ENCODE results near the gene ULK1. TPM values are rescaled to one million over a fixed set of nuclear protein-coding genes. Genes with fewer than 3 reads are reported as not detected.
A peak's percentile ranks its signal among the peaks of the same experiment; 100 is the strongest.
"Not testable (repeated sequence)": the region's sequence is repeated elsewhere in the genome, so short reads cannot be mapped to it uniquely, and the experiment has no call there.

Gene ULK1
- total and polyA plus RNA-seq, 3 experiments from 2014 or later = 0.98 to 22.8 (median 18.7) TPM

DNA sequence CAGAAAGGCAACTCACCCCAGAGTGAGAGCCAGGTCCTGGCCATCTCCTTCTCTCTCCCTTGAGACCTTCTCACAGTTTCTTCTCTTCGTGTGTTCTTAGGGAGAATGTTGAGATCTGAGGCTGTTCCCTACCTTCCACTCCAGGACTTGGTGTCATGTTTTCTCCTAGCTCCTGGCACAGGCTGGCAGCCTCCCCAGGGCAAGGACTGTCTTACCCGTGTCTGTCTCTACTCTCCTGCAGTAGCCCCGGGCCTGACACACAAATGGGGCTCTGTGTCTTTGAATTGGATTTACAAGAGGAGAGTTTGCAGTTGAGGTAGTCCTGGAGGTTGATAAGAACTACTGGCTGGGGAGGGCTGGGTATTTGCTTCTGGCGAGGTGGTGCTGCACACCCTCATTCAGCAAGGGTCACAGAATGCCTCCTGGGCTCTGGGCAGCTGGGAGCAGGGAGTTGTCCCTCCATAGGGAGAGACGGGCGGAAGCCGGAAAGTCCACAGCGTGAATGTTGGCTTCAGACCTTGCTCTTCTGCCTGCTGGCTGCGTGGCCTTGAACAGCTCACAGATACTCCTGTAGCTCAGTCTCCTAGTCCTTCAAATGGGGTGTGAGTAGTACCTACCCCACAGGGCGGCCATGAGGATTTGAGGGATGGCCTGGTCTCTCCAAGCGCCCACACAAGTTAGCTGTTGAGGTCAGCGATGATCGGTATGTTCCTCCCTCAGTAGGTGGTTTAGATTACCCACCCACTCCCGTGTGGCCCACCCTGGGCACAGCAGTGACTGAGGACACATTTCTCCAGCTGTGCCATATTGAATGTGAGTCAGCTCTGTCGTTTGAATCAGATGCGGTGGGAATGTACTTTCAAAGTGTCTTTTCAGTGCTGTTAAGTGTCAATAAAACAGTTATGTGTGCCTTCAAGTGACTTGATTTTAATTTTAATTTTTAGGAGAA lies 65.5 kb downstream of the ULK1 start:
- ChIA-PET CTCF (no interaction called here), POLR2A (interaction anchor here (0.8 kb wide), 1 partner anchor 13 kb away, joined by 9 read pairs; no protein-coding TSS in a partner anchor)
- no peak overlapping the region for H3K27ac ChIP-seq (ENCODE audit: low read depth, low read length)
- H3K4me3 Mint-ChIP-seq = peak overlapping the region in 1 of 7 donors; percentile 35
- H3K27me3 ChIP-seq (ENCODE audit: insufficient read depth, low read length, poor library complexity, severe bottlenecking) = no peaks in the 10 kb centered on the region
- H3K9me3 ChIP-seq (ENCODE audit: low read length) = no peaks in the 10 kb centered on the region
- peaks cover 7% of the 10 kb centered on the region for H3K36me3 ChIP-seq (ENCODE audit: insufficient read depth, low read length)
- H3K4me3 ChIP-seq (ENCODE audit: low read length) = no peak overlapping the region
- H3K27me3 Mint-ChIP-seq = no peaks in the 10 kb centered on the region
- peaks cover 38% of the 10 kb centered on the region for H3K4me1 ChIP-seq (ENCODE audit: insufficient read depth, low read length)
- H3K4me1 Mint-ChIP-seq = peaks cover 60 to 78% (median 75%) of the 10 kb centered on the region in 3 donors
- H3K27ac Mint-ChIP-seq = peak overlapping the region in 7 of 8 donors; percentile 40 to 81 (median 65)
- H3K9me3 Mint-ChIP-seq = no peaks in the 10 kb centered on the region
- no peak for DNase-seq
- H3K36me3 Mint-ChIP-seq = peaks cover 0 to 49% (median 7%) of the 10 kb centered on the region in 3 donors

DNA sequence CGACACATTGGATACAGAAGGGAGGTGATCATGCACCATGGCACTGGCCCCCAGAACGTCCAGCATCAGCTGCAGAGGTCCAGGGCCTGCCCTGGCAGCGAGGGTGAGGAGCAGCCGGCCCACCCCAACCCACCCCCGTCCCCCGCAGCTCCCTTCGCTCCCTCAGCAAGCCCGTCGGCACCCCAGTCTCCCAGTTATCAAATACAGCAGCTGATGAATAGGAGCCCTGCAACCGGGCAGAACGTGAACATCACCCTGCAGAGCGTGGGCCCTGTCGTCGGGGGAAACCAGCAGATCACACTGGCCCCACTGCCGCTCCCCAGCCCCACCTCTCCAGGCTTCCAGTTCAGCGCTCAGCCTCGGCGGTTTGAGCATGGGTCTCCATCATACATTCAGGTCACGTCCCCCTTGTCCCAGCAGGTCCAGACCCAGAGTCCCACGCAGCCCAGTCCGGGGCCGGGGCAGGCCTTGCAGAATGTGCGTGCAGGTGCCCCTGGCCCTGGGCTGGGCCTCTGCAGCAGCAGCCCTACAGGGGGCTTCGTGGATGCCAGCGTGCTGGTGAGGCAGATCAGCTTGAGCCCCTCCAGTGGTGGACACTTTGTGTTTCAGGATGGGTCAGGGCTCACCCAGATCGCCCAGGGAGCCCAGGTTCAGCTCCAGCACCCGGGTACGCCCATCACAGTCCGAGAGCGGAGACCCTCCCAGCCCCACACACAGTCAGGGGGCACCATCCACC lies 66.3 kb downstream of the ULK1 start:
- peaks cover 0 to 53% (median 7%) of the 10 kb centered on the region in 3 donors for H3K36me3 Mint-ChIP-seq
- H3K36me3 ChIP-seq (ENCODE audit: insufficient read depth, low read length); DNase-seq; H3K4me3 Mint-ChIP-seq; H3K27me3 Mint-ChIP-seq; H3K27me3 ChIP-seq (ENCODE audit: insufficient read depth, low read length, poor library complexity, severe bottlenecking); H3K9me3 ChIP-seq (ENCODE audit: low read length); POLR2A ChIA-PET; H3K9me3 Mint-ChIP-seq; H3K27ac ChIP-seq (ENCODE audit: low read depth, low read length); CTCF ChIA-PET; H3K4me3 ChIP-seq (ENCODE audit: low read length): not testable (repeated sequence)
- H3K4me1 Mint-ChIP-seq = peaks cover 64 to 79% (median 75%) of the 10 kb centered on the region in 3 donors
- H3K27ac Mint-ChIP-seq = peak overlapping the region in 1 of 8 donors; percentile 35
- H3K4me1 ChIP-seq (ENCODE audit: insufficient read depth, low read length) = peaks cover 40% of the 10 kb centered on the region

DNA sequence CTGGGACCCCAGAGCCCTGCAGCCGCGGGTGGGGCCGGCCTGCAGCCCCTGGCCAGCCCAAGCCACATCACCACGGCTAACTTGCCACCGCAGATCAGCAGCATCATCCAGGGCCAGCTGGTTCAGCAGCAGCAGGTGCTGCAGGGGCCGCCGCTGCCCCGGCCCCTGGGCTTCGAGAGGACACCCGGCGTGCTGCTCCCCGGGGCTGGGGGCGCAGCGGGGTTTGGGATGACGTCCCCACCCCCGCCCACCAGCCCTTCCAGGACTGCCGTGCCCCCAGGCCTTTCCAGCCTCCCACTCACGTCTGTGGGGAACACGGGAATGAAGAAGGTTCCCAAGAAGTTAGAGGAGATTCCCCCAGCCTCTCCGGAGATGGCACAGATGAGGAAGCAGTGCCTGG lies 66.9 kb downstream of the ULK1 start:
- CTCF ChIA-PET; POLR2A ChIA-PET; H3K27ac ChIP-seq (ENCODE audit: low read depth, low read length); H3K27me3 ChIP-seq (ENCODE audit: insufficient read depth, low read length, poor library complexity, severe bottlenecking); H3K9me3 Mint-ChIP-seq; H3K4me3 Mint-ChIP-seq; H3K27ac Mint-ChIP-seq; H3K27me3 Mint-ChIP-seq; H3K9me3 ChIP-seq (ENCODE audit: low read length); H3K4me3 ChIP-seq (ENCODE audit: low read length); H3K36me3 ChIP-seq (ENCODE audit: insufficient read depth, low read length); DNase-seq: not testable (repeated sequence)
- H3K36me3 Mint-ChIP-seq = peaks cover 0 to 50% (median 4%) of the 10 kb centered on the region in 3 donors
- peaks cover 40% of the 10 kb centered on the region for H3K4me1 ChIP-seq (ENCODE audit: insufficient read depth, low read length)
- H3K4me1 Mint-ChIP-seq = peaks cover 58 to 75% (median 69%) of the 10 kb centered on the region in 3 donors

DNA sequence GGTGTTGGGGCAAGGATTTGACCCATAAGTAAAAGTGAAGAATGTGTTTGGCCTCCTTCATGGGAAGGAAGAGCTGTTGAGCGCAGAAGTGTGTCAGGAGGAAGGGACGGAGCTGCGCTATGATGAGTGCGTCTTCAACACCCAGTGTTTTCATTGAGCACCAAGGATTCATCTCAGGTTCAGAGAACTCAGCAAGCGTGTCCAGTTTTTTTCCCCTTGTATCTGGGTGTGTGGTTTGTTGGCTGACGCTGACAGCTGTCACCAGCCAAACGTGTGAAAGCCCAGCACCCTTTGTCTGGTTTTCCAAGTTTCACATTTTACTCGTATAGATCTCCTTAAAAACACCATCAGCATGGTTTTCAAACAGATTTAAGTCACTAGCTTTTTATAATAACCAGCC lies 67.6 kb downstream of the ULK1 start:
- no peak overlapping the region for H3K4me3 ChIP-seq (ENCODE audit: low read length)
- H3K9me3 Mint-ChIP-seq = no peaks in the 10 kb centered on the region
- H3K36me3 ChIP-seq (ENCODE audit: insufficient read depth, low read length) = peaks cover 7% of the 10 kb centered on the region
- no peak for DNase-seq
- no peak overlapping the region for H3K27ac ChIP-seq (ENCODE audit: low read depth, low read length)
- H3K9me3 ChIP-seq (ENCODE audit: low read length) = no peaks in the 10 kb centered on the region
- peak overlapping the region in 1 of 7 donors; percentile 26 for H3K4me3 Mint-ChIP-seq
- H3K4me1 Mint-ChIP-seq = peaks cover 54 to 69% (median 65%) of the 10 kb centered on the region in 3 donors
- H3K36me3 Mint-ChIP-seq = peaks cover 0 to 50% (median 4%) of the 10 kb centered on the region in 3 donors
- H3K27me3 Mint-ChIP-seq = no peaks in the 10 kb centered on the region
- ChIA-PET CTCF (interaction anchor here (1.4 kb wide), 1 partner anchor 12 kb away, joined by 4 read pairs; the partner anchor contains the start of gene EP400), POLR2A (no interaction called here)
- H3K27me3 ChIP-seq (ENCODE audit: insufficient read depth, low read length, poor library complexity, severe bottlenecking) = no peaks in the 10 kb centered on the region
- peaks cover 40% of the 10 kb centered on the region for H3K4me1 ChIP-seq (ENCODE audit: insufficient read depth, low read length)
- H3K27ac Mint-ChIP-seq = peak overlapping the region in 5 of 8 donors; percentile 33 to 94 (median 66)

DNA sequence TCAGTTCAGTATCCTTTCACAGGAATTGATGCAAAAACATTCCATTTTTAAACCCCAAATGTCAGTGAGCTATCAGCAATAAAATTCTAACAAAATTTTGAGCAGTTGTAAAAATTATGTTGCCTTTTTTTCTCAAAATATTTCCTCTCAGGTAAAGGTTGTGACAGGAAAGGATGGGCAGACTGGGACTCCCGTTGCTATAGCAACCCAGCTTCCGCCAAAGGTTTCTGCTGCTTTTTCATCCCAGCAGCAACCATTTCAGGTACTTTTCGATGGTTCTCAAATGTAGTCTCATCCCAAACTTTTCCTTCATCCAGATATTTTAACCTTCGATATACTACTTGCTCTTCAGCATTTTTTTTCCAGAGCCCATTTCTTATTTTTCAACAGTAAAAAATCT lies 69.0 kb downstream of the ULK1 start:
- Mint-ChIP-seq H3K27ac (peak overlapping the region; percentile 0 to 80 (median 60)), H3K4me3 (peak overlapping the region in 2 of 7 donors; percentile 0 to 84), H3K9me3 (no peaks in the 10 kb centered on the region), H3K36me3 (peaks cover 0 to 52% (median 8%) of the 10 kb centered on the region in 3 donors), H3K4me1 (peaks cover 57 to 69% (median 67%) of the 10 kb centered on the region in 3 donors), H3K27me3 (no peaks in the 10 kb centered on the region)
- Histone ChIP-seq H3K36me3 (ENCODE audit: insufficient read depth, low read length) (peaks cover 7% of the 10 kb centered on the region), H3K4me3 (ENCODE audit: low read length) (no peak overlapping the region), H3K4me1 (ENCODE audit: insufficient read depth, low read length) (peaks cover 32% of the 10 kb centered on the region), H3K27ac (ENCODE audit: low read depth, low read length) (no peak overlapping the region), H3K27me3 (ENCODE audit: insufficient read depth, low read length, poor library complexity, severe bottlenecking) (no peaks in the 10 kb centered on the region), H3K9me3 (ENCODE audit: low read length) (no peaks in the 10 kb centered on the region)
- peak in 1 of 5 donors; percentile 51 for DNase-seq
- ChIA-PET CTCF (no interaction called here), POLR2A (interaction anchor here (1.3 kb wide), 1 partner anchor 14 kb away, joined by 3 read pairs; the partner anchor contains the start of gene EP400)

DNA sequence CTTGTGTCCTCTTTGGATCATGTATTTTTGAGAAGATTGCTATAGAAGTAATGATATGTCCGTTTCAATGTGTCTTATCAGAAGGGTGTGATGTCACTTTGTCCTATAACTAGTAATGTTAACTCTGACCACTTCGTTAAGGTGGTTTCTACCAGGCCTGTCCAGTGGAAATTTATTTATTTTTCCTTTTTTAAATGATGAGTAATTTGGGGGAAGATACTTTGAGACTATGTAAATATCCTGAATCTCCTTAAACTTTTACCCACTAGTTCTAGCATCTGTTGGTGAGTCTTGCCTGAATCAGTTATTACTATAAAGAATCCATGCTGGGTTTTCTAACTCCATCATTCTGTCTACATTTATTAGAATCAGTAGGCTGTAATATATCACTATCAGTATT lies 70.7 kb downstream of the ULK1 start:
- Histone ChIP-seq H3K4me3 (ENCODE audit: low read length) (no peak overlapping the region), H3K27ac (ENCODE audit: low read depth, low read length) (no peak overlapping the region), H3K27me3 (ENCODE audit: insufficient read depth, low read length, poor library complexity, severe bottlenecking) (no peaks in the 10 kb centered on the region), H3K4me1 (ENCODE audit: insufficient read depth, low read length) (peaks cover 22% of the 10 kb centered on the region), H3K9me3 (ENCODE audit: low read length) (no peaks in the 10 kb centered on the region), H3K36me3 (ENCODE audit: insufficient read depth, low read length) (peaks cover 7% of the 10 kb centered on the region)
- H3K9me3 Mint-ChIP-seq = no peaks in the 10 kb centered on the region
- ChIA-PET POLR2A (no interaction called here), CTCF (no interaction called here)
- no peaks in the 10 kb centered on the region for H3K27me3 Mint-ChIP-seq
- no peak overlapping the region for H3K4me3 Mint-ChIP-seq
- H3K27ac Mint-ChIP-seq = peak overlapping the region; percentile 29 to 78 (median 56)
- H3K4me1 Mint-ChIP-seq = peaks cover 57 to 68% (median 68%) of the 10 kb centered on the region in 3 donors
- peaks cover 0 to 49% (median 9%) of the 10 kb centered on the region in 3 donors for H3K36me3 Mint-ChIP-seq
- no peak for DNase-seq

DNA sequence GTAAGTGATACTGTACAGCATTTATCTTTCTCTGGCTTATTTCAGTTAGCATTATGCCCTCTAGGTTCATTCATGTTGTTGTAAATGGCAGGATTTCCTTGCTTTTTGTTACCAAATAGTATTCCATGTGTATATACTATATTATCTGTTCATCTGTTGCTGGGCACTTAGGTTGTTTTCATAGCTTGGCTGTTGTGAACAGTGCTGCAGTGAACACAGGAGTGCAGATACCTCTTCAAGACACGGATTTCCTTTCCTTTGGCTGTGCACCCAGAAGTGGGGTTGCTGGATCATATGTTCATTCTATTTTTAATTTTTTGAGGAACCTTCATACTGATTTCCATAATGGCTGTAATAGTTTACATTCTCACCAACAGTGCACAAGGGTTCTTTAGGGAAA lies 76.8 kb downstream of the ULK1 start:
- no peaks in the 10 kb centered on the region for H3K27me3 Mint-ChIP-seq
- no peak for DNase-seq
- Histone ChIP-seq H3K27ac (ENCODE audit: low read depth, low read length) (no peak overlapping the region), H3K27me3 (ENCODE audit: insufficient read depth, low read length, poor library complexity, severe bottlenecking) (no peaks in the 10 kb centered on the region), H3K9me3 (ENCODE audit: low read length) (no peaks in the 10 kb centered on the region), H3K36me3 (ENCODE audit: insufficient read depth, low read length) (no peaks in the 10 kb centered on the region), H3K4me3 (ENCODE audit: low read length) (no peak overlapping the region), H3K4me1 (ENCODE audit: insufficient read depth, low read length) (no peaks in the 10 kb centered on the region)
- ChIA-PET POLR2A (no interaction called here), CTCF (no interaction called here)
- H3K9me3 Mint-ChIP-seq = no peaks in the 10 kb centered on the region
- H3K4me1 Mint-ChIP-seq = peaks cover 44 to 62% (median 55%) of the 10 kb centered on the region in 3 donors
- H3K27ac Mint-ChIP-seq = peak overlapping the region in 1 of 8 donors; percentile 7
- no peak overlapping the region for H3K4me3 Mint-ChIP-seq
- peaks cover 0 to 31% (median 12%) of the 10 kb centered on the region in 3 donors for H3K36me3 Mint-ChIP-seq
